ENCODE measurements around the gene ZNF716.

- TF ChIP-seq POLR2A (IDR thresholded peaks at IDR 0.05) = no peak
- TF ChIP-seq, protein P1, sequence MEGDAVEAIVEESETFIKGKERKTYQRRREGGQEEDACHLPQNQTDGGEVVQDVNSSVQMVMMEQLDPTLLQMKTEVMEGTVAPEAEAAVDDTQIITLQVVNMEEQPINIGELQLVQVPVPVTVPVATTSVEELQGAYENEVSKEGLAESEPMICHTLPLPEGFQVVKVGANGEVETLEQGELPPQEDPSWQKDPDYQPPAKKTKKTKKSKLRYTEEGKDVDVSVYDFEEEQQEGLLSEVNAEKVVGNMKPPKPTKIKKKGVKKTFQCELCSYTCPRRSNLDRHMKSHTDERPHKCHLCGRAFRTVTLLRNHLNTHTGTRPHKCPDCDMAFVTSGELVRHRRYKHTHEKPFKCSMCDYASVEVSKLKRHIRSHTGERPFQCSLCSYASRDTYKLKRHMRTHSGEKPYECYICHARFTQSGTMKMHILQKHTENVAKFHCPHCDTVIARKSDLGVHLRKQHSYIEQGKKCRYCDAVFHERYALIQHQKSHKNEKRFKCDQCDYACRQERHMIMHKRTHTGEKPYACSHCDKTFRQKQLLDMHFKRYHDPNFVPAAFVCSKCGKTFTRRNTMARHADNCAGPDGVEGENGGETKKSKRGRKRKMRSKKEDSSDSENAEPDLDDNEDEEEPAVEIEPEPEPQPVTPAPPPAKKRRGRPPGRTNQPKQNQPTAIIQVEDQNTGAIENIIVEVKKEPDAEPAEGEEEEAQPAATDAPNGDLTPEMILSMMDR (IDR thresholded peaks at IDR 0.05) = no peak
- no peak for TF ChIP-seq POLR2AphosphoS5 (IDR thresholded peaks at IDR 0.05)
Observed at GRCh38 chr7:57425239-57425944, 24.6 kb upstream of the ZNF716 start.

Measured in gastroesophageal sphincter (tissue), 3 donors.